ENCODE data around the gene MYH14.

Gene MYH14

GRCh38 chr19:50209131-50209530 lies 5.7 kb downstream of the MYH14 start:
- no peaks in the 10 kb centered on the region for H3K36me3 ChIP-seq (replicated peaks)
- H3K27ac ChIP-seq: no peak overlapping the region
- H3K4me3 ChIP-seq (ENCODE audit: low read depth, low read length): no peak overlapping the region
- TF ChIP-seq CTCF (IDR thresholded peaks at IDR 0.05; ENCODE audit: low read depth, low read length, missing control alignments): no peak
- no peak for DNase-seq
- in situ Hi-C loops (cut with HindIII; ENCODE audit: low pct_ligation_motif_present, low sequenced_read_pairs): no loop called here
- no peaks in the 10 kb centered on the region for H3K27me3 ChIP-seq (replicated peaks)

- in situ Hi-C loops (cut with HindIII; ENCODE audit: low pct_ligation_motif_present, low sequenced_read_pairs): no loop called here
- DNase-seq: no peak
- TF ChIP-seq CTCF (IDR thresholded peaks at IDR 0.05; ENCODE audit: low read depth, low read length, missing control alignments): no peak
- no peaks in the 10 kb centered on the region for H3K27me3 ChIP-seq (replicated peaks)
- no peak overlapping the region for H3K27ac ChIP-seq
- no peak overlapping the region for H3K4me3 ChIP-seq (ENCODE audit: low read depth, low read length)
- no peaks in the 10 kb centered on the region for H3K36me3 ChIP-seq (replicated peaks)
Observed at GRCh38 chr19:50210425-50210824, 7.0 kb downstream of the MYH14 start.

GRCh38 chr19:50213925-50214324 lies 10.5 kb downstream of the MYH14 start:
- DNase-seq: no peak
- no peak for TF ChIP-seq CTCF (IDR thresholded peaks at IDR 0.05; ENCODE audit: low read depth, low read length, missing control alignments)
- in situ Hi-C loops (cut with HindIII; ENCODE audit: low pct_ligation_motif_present, low sequenced_read_pairs): no loop called here

GRCh38 chr19:50214699-50215543 lies 11.5 kb downstream of the MYH14 start:
- in situ Hi-C loops (cut with HindIII; ENCODE audit: low pct_ligation_motif_present, low sequenced_read_pairs): no loop called here
- no peak overlapping the region for H3K4me3 ChIP-seq (ENCODE audit: low read depth, low read length)
- TF ChIP-seq CTCF (IDR thresholded peaks at IDR 0.05; ENCODE audit: low read depth, low read length, missing control alignments): no peak

More at GRCh38 chr19:50213925-50214324, 10.5 kb downstream of the MYH14 start:
- Histone ChIP-seq H3K36me3 (replicated peaks) (no peaks in the 10 kb centered on the region), H3K4me3 (ENCODE audit: low read depth, low read length) (no peak overlapping the region), H3K27me3 (replicated peaks) (no peaks in the 10 kb centered on the region), H3K27ac (no peak overlapping the region)

GRCh38 chr19:50215820-50216219 lies 12.4 kb downstream of the MYH14 start:
- no peak for DNase-seq
- H3K27ac ChIP-seq: no peak overlapping the region
- in situ Hi-C loops (cut with HindIII; ENCODE audit: low pct_ligation_motif_present, low sequenced_read_pairs): no loop called here
- H3K36me3 ChIP-seq (replicated peaks): no peaks in the 10 kb centered on the region
- H3K27me3 ChIP-seq (replicated peaks): no peaks in the 10 kb centered on the region
- no peak for TF ChIP-seq CTCF (IDR thresholded peaks at IDR 0.05; ENCODE audit: low read depth, low read length, missing control alignments)
- H3K4me3 ChIP-seq (ENCODE audit: low read depth, low read length): no peak overlapping the region

More at GRCh38 chr19:50214699-50215543, 11.5 kb downstream of the MYH14 start:
- H3K27ac ChIP-seq: no peak overlapping the region
- no peaks in the 10 kb centered on the region for H3K27me3 ChIP-seq (replicated peaks)
- no peak for DNase-seq
- H3K36me3 ChIP-seq (replicated peaks): no peaks in the 10 kb centered on the region
